HEK293 (cell line): ENCODE measurements around the gene GJA3.

Experiments
- CTCF ChIA-PET: fragments of 350-600 bp; formaldehyde crosslinking; extraction: SDS; loops from one replicate; lab custom pipeline; 2021; ENCODE audit warnings: antibody characterized with exemption; lab: Yijun Ruan, JAX
- POLR2A ChIA-PET: fragments of 300-600 bp; formaldehyde crosslinking; extraction: SDS; loops from one replicate; lab custom pipeline; 2020; ENCODE audit warnings: antibody characterized with exemption, inconsistent platforms; lab: Yijun Ruan, JAX
- H3K27ac ChIP-seq: fragments of 200-500 bp; sonication (Bioruptor generic); 2 replicates; pipeline ENCODE4 v1.5.1; 2014; ENCODE audit warnings: low read depth, low read length, control low read depth, inconsistent platforms; ENCODE audit errors: extremely low read depth
- H3K36me3 ChIP-seq, 2 experiments: fragments of 200-500 bp in 1 of 2; sonication (Bioruptor generic) in 1 of 2; 1 replicate in 1 of 2; 2 replicates in 1 of 2; pipeline ENCODE4 v1.5.1; 2014 to 2017; ENCODE audit warnings: inconsistent platforms in 2 of 2, low read length in 2 of 2; ENCODE audit not compliant: control insufficient read depth in 2 of 2, insufficient read depth in 1 of 2
- H3K4me1 ChIP-seq: fragments of 200-500 bp; sonication (Bioruptor generic); 2 replicates; pipeline ENCODE4 v1.5.1; 2014; ENCODE audit warnings: mild to moderate bottlenecking, low read length, inconsistent platforms; ENCODE audit not compliant: control insufficient read depth, insufficient read depth
- H3K4me3 ChIP-seq: 2 replicates; pipeline ENCODE4 v1.5.1; 2011; ENCODE audit warnings: low read depth, mild to moderate bottlenecking, control low read depth, low read length, moderate library complexity
- H3K9me3 ChIP-seq: fragments of 200-500 bp; sonication (Bioruptor generic); 2 replicates; pipeline ENCODE4 v1.5.1; 2014; ENCODE audit warnings: low read depth, low read length, inconsistent platforms; ENCODE audit not compliant: control insufficient read depth, insufficient read depth
- BCL11B ChIP-seq: fragments of 450-650 bp; formaldehyde crosslinking; IDR thresholded peaks from 2 replicates; pipeline ENCODE4 v1.5.1; 2016; ENCODE audit warnings: low read depth, missing biosample characterization, missing genetic modification characterization
- GLI4 ChIP-seq: fragments of 450-650 bp; formaldehyde crosslinking; IDR thresholded peaks from 2 replicates; pipeline ENCODE4 v1.5.1; 2016; ENCODE audit warnings: missing biosample characterization, missing genetic modification characterization
- PATZ1 ChIP-seq: fragments of 450-650 bp; formaldehyde crosslinking; IDR thresholded peaks from 2 replicates; pipeline ENCODE4 v1.5.1; 2016; ENCODE audit warnings: missing biosample characterization, missing genetic modification characterization
- ZBTB10 ChIP-seq: fragments of 450-650 bp; formaldehyde crosslinking; IDR thresholded peaks from 2 replicates; pipeline ENCODE4 v1.5.1; 2016; ENCODE audit warnings: missing biosample characterization, missing genetic modification characterization
- ZBTB8A ChIP-seq: fragments of 450-650 bp; formaldehyde crosslinking; IDR thresholded peaks from 2 replicates; pipeline ENCODE4 v1.5.1; 2016; ENCODE audit warnings: missing biosample characterization, missing genetic modification characterization
- ZNF133 ChIP-seq: fragments of 450-650 bp; formaldehyde crosslinking; IDR thresholded peaks from 2 replicates; pipeline ENCODE4 v1.5.1; 2016; ENCODE audit warnings: missing biosample characterization, missing genetic modification characterization
- ZNF184 ChIP-seq: fragments of 450-650 bp; IDR thresholded peaks from 2 replicates; pipeline ENCODE4 v1.5.1; 2018; ENCODE audit warnings: missing biosample characterization, mild to moderate bottlenecking, missing genetic modification characterization
- ZNF266 ChIP-seq: fragments of 450-650 bp; formaldehyde crosslinking; IDR thresholded peaks from 2 replicates; pipeline ENCODE4 v1.5.1; 2016; ENCODE audit warnings: missing biosample characterization, missing genetic modification characterization, low read depth
- ZNF335 ChIP-seq: fragments of 450-650 bp; formaldehyde crosslinking; conservative IDR thresholded peaks from 2 replicates; pipeline ENCODE4 v1.5.1; 2016; ENCODE audit warnings: missing biosample characterization, missing genetic modification characterization
- ZNF350 ChIP-seq: fragments of 450-650 bp; formaldehyde crosslinking; IDR thresholded peaks from 2 replicates; pipeline ENCODE4 v1.5.0; 2017; ENCODE audit warnings: missing biosample characterization, mild to moderate bottlenecking, missing genetic modification characterization
- ZNF354C ChIP-seq: fragments of 450-650 bp; formaldehyde crosslinking; IDR thresholded peaks from 2 replicates; pipeline ENCODE4 v1.5.1; 2016; ENCODE audit warnings: missing biosample characterization, missing genetic modification characterization, low read depth, borderline replicate concordance
- ZNF398 ChIP-seq: fragments of 450-650 bp; formaldehyde crosslinking; IDR thresholded peaks from 2 replicates; pipeline ENCODE4 v1.5.1; 2017; ENCODE audit warnings: missing biosample characterization, missing genetic modification characterization
- ZNF404 ChIP-seq: fragments of 450-650 bp; formaldehyde crosslinking; IDR thresholded peaks from 2 replicates; pipeline ENCODE4 v1.5.1; 2017; ENCODE audit warnings: missing biosample characterization, missing genetic modification characterization
- ZNF449 ChIP-seq: fragments of 450-650 bp; formaldehyde crosslinking; IDR thresholded peaks from 2 replicates; pipeline ENCODE4 v1.5.1; 2017; ENCODE audit warnings: missing biosample characterization, mild to moderate bottlenecking, missing genetic modification characterization, moderate library complexity
- ZNF513 ChIP-seq: fragments of 450-650 bp; IDR thresholded peaks from 2 replicates; pipeline ENCODE4 v1.5.1; 2018; ENCODE audit warnings: missing biosample characterization, missing genetic modification characterization
- ZNF701 ChIP-seq: fragments of 450-650 bp; formaldehyde crosslinking; IDR thresholded peaks from 2 replicates; pipeline ENCODE4 v1.5.1; 2016; ENCODE audit warnings: missing biosample characterization, missing genetic modification characterization
- ZNF843 ChIP-seq: fragments of 450-650 bp; formaldehyde crosslinking; IDR thresholded peaks from 2 replicates; pipeline ENCODE4 v1.5.1; 2016; ENCODE audit warnings: missing biosample characterization, missing genetic modification characterization
- ZXDB ChIP-seq: fragments of 450-650 bp; formaldehyde crosslinking; IDR thresholded peaks from 2 replicates; pipeline ENCODE4 v1.5.1; 2016; ENCODE audit warnings: missing biosample characterization, missing genetic modification characterization
- TF ChIP-seq, protein P1 (sequence below): IDR thresholded peaks from 2 replicates; pipeline ENCODE4 v1.6.1; 2011; ENCODE audit warnings: mild to moderate bottlenecking, low read depth, low read length, borderline replicate concordance
- TF ChIP-seq, protein P2 (sequence below): fragments of 450-650 bp; formaldehyde crosslinking; IDR thresholded peaks from 2 replicates; pipeline ENCODE4 v1.5.1; 2016; ENCODE audit warnings: missing biosample characterization, missing genetic modification characterization

GJA3 gene

GRCh38 chr13:20190076-20190475 lies 29.2 kb upstream of the GJA3 start:
- Histone ChIP-seq H3K4me3 (no peak overlapping the region), H3K4me1 (no peaks in the 10 kb centered on the region)
- POLR2A ChIA-PET = no interaction called here
- no peak for TF ChIP-seq ZNF404 (tag by site-specific recombination)
- TF ChIP-seq ZNF449 (tag by site-specific recombination) = no peak
- TF ChIP-seq ZBTB10 (tag by site-specific recombination) = no peak
- no peak for TF ChIP-seq ZNF354C (tag by site-specific recombination)
- TF ChIP-seq ZBTB8A (tag by site-specific recombination) = no peak
- no peak for TF ChIP-seq ZNF843
- TF ChIP-seq ZNF513 = no peak
- TF ChIP-seq ZNF184 = no peak
- TF ChIP-seq ZNF266 (tag by site-specific recombination) = no peak
- TF ChIP-seq ZNF350 (tag by site-specific recombination) = no peak
- TF ChIP-seq, all 188 proteins: peak for 0
- Histone ChIP-seq H3K27ac (no peak overlapping the region), H3K36me3 (peaks cover 0 to 29% of the 10 kb centered on the region in 2 experiments; a peak in 1 of 3 replicates), H3K9me3 (no peaks in the 10 kb centered on the region)
- CTCF ChIA-PET = interaction anchor here (0.9 to 1.3 kb wide), 3 partner anchors 11 to 302 kb away, joined by 3 to 4 read pairs (median 3); no protein-coding TSS in a partner anchor

- Histone ChIP-seq H3K27ac (no peak overlapping the region), H3K4me1 (no peaks in the 10 kb centered on the region), H3K9me3 (no peaks in the 10 kb centered on the region), H3K36me3 (peaks cover 0 to 29% of the 10 kb centered on the region in 2 experiments; a peak in 1 of 3 replicates), H3K4me3 (no peak overlapping the region)
- POLR2A ChIA-PET = interaction anchor here (0.5 kb wide), 1 partner anchor 204 kb away, joined by 4 read pairs; no protein-coding TSS in a partner anchor
- CTCF ChIA-PET = interaction anchor here (0.6 to 0.9 kb wide), 2 partner anchors 10 to 736 kb away, joined by 3 read pairs; no protein-coding TSS in a partner anchor
- TF ChIP-seq GLI4 (tag by site-specific recombination) (no peak), PATZ1 (tag by site-specific recombination) (no peak), ZXDB (tag by site-specific recombination) (no peak), ZNF184 (no peak), ZNF335 (no peak), ZNF133 (tag by site-specific recombination) (no peak), ZNF398 (no peak), ZNF701 (tag by site-specific recombination) (no peak), BCL11B (tag by site-specific recombination) (no peak)
- TF ChIP-seq, protein P1, sequence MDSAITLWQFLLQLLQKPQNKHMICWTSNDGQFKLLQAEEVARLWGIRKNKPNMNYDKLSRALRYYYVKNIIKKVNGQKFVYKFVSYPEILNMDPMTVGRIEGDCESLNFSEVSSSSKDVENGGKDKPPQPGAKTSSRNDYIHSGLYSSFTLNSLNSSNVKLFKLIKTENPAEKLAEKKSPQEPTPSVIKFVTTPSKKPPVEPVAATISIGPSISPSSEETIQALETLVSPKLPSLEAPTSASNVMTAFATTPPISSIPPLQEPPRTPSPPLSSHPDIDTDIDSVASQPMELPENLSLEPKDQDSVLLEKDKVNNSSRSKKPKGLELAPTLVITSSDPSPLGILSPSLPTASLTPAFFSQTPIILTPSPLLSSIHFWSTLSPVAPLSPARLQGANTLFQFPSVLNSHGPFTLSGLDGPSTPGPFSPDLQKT = no peak
- TF ChIP-seq, protein P2, sequence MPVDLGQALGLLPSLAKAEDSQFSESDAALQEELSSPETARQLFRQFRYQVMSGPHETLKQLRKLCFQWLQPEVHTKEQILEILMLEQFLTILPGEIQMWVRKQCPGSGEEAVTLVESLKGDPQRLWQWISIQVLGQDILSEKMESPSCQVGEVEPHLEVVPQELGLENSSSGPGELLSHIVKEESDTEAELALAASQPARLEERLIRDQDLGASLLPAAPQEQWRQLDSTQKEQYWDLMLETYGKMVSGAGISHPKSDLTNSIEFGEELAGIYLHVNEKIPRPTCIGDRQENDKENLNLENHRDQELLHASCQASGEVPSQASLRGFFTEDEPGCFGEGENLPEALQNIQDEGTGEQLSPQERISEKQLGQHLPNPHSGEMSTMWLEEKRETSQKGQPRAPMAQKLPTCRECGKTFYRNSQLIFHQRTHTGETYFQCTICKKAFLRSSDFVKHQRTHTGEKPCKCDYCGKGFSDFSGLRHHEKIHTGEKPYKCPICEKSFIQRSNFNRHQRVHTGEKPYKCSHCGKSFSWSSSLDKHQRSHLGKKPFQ (tag by site-specific recombination) = no peak
Measured at GRCh38 chr13:20188667-20189553, 28.1 kb upstream of the GJA3 start.
